HPDE6-E6E7 (cell line): ENCODE results near the gene VSTM4.

Experiments
- DNase-seq: peaks from one replicate; pipeline ENCODE4 v3.0.0; 2011; ENCODE audit warnings: missing footprints; ENCODE audit errors: extremely low spot score

VSTM4 gene

GRCh38 chr10:49141541-49142332, 26.4 kb upstream of the VSTM4 start:
- DNase-seq = no peak

- no peak for DNase-seq
These were observed 25.2 kb upstream of the VSTM4 start for GRCh38 chr10:49140304-49141177.

- DNase-seq = peak; percentile 23
These were observed 24.5 kb upstream of the VSTM4 start for GRCh38 chr10:49139846-49140195.

DNA sequence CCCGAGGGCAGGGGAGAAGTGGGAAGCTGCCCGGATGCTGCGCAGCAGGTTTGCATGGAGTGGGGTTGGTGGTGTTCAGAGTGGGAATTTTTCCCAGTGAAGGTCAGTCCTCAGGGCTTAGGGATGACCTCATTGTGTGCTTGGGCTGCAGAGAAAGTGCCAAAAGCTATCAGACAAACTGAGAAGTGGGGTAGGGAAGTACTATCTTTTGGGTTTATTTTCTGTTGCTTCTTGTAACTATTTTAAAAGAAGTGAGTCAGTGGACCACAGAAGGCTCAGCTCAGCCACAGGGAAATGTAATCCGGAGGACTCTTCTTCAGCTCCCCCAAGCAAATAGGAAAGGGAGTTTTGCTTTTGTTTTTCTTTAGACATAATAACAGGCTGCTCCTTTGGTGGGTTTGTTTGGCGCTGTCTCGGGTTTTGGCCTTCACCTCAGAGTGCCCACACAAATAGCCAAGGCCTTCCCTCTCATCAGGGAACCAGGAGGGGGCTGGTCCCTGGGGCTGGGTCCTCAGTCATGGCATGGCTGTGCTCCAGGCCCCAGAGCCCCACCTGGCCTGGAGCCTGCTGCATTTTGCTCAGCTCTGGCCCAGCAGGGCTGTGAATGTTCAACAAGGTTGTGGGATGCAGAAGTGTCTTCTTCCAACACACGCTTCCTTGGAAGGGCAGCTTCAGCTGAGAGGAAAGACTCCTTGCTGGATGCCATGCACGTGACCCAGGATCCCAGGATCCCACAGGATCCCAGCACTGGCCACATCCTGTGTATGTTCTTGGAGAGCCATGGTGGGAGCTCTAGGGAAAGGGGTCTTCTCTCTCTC, 23.9 kb upstream of the VSTM4 start:
- DNase-seq = no peak

DNA sequence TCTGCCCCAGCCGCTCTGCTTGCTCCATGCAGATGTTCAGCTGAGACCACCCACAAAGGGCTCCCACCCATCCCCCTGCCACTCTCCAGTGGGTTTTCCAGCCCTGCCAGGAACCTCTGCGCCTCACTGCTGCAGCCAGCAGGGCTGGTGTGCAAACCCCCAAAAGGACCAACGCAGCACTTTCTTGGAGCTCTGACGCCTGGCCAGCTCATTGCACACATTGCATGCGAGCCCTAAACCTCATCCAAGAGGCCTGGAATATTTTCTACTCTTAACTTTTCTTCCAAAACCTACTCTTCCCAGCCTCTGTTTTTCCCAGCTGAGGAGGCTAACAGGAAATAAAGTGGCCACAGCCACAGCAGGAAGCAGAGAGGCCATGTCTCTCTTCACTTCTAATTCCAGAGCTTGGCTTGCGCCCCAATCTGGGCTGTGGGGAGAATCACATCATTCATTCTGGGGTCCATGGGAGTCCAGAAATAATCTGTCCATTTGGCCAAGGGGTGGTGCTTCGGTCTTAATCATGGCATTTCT, 23.1 kb upstream of the VSTM4 start:
- DNase-seq = no peak

- no peak for DNase-seq
These were observed 21.2 kb upstream of the VSTM4 start for GRCh38 chr10:49136525-49136924.

GRCh38 chr10:49135575-49136313, 20.4 kb upstream of the VSTM4 start:
- DNase-seq = no peak

GRCh38 chr10:49134327-49134726, 19.0 kb upstream of the VSTM4 start:
- no peak for DNase-seq

GRCh38 chr10:49133706-49134248, 18.5 kb upstream of the VSTM4 start, which contains the start of gene FAM170B:
FAM170B (minus strand) TSS chr10:49134021; CDS start chr10:49133918, 103 bp downstream.
- DNase-seq = no peak

- DNase-seq = no peak
These were observed 17.0 kb upstream of the VSTM4 start for GRCh38 chr10:49132362-49132737.

DNA sequence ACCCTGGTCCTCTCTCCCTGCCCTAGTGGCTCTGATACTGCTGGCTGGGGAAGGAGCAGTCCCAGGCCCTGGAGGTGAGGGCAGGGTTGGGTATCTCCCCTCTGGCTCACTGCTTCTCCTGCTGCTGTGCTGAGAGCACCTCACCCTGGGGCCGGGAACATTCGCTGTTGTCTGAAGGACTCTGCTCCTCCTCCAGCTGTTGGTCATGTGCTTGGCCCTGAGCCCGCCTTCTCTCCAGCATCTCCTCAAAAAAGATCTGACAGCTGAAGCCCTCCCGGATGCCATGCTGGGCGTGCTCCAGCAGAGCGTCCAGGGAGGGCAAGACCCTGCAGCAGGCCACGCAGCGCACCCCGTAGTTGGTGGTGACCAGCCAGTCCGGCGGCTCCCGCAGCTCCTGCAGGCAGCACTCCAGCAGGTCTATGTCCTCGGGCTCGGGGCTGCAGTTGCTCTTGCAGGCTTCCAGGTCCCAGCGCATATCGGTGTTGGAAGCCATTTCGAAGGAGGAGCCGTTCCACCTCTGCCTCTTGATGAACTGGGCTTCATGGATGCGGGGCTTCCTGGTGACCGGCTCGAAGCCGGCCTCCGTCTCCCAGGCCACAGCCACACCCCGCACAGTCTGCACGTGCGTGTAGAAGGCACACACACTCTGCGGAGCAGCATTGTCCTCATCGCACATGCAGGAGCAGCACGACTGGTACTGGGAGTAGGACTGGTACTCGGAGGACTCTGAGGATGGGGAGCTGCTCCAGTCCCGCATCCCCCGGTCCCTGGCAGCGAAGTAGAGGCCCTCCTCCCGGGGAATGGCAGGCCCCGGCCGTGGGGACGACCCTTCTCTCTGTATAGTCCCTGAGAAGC, 16.4 kb upstream of the VSTM4 start:
- no peak for DNase-seq

DNA sequence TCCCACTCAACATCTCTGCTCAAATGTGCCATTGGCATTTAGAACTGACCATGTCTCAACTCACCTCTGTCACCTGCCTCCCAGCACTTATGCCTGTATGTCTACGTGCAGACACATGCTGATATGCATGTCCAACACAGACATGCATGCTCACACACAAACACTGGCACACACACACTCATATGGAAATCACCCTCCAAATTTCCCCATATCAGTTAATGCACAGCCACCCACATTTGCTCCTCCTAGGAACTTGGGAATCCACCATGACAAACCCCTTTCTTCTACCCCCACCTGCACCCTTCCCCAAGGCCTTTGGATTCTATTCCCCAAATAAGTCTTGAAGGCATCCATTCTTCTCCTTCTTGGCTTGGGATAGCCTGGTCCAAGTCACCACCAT, 14.1 kb upstream of the VSTM4 start:
- no peak for DNase-seq

GRCh38 chr10:49128854-49129253, 13.5 kb upstream of the VSTM4 start:
- DNase-seq = no peak

- no peak for DNase-seq
These were observed 8.9 kb upstream of the VSTM4 start for GRCh38 chr10:49123981-49124950.

DNA sequence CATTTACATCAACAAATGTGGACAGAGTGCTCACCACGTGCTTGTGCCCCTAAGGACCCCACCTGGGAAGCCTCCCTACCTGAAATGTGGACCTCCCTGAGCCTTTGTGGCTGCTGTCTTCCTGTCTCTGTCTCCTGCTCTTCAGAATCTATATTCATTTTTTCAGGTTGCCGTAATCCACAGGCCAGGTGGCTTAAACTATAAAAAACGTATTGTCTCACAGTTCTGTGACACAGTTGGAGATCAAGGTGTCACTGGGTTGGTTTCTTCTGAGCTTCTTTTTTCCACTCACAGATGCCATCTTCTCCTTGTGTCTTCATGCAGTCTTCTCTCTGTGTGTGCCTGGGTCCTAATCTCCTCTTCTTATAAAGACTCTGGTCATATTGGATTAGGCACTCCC, 5.6 kb upstream of the VSTM4 start:
- DNase-seq = no peak

DNA sequence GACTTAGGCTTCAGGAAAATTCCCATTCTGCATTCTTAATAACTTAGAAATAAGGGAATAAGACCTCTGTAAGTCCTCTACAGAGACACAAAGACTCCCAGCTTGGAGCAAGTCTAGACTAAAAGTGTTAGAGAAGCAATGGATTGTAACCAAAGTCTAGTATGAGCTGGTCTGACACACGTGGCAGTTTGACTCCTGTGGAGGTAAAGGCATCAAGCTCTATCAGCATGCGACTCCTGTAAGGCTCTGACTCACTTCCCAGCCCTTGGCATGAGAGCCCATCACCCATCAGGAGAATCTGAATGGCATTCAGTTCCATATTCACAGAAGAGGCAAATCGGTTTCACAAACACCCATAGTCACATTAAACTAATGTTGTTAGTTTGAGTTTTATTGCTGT, 4.4 kb upstream of the VSTM4 start:
- no peak for DNase-seq

- no peak for DNase-seq
These were observed 3.2 kb upstream of the VSTM4 start for GRCh38 chr10:49118430-49119074.

DNA sequence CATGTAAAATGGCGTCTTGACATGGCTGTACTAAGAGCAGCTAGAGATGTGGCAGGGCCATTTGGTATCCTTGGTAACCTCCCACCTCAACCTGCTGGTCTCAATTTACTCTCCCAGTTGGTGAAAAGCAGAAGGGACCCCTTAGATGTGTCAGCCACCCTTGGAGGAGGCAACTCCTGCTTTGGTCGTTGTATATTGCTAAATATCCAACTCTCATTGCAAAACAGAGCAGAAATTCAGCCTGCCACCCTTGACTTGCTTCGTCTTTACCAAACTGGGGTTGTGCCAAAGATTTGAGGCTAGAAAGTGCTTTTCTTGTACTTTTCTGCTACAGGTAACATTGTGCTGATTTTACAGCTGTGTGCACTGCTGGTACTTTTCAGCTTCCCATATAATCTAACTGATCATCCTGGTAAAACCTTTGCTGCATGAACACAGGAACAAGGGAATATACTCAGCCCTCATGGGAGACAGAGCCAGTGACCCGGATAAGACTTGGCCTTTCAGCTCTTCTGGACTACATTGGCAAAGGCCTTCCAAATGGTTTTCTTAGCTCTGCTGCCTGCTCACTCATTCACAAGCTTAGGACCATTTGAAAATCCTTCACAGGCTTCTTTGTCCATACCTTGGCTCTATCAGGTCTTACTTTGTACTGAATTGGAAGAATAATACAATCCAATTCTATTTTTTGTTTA, 2.2 kb upstream of the VSTM4 start:
- DNase-seq = no peak
